Measurements from ENCODE around the gene OXLD1.

DNA sequence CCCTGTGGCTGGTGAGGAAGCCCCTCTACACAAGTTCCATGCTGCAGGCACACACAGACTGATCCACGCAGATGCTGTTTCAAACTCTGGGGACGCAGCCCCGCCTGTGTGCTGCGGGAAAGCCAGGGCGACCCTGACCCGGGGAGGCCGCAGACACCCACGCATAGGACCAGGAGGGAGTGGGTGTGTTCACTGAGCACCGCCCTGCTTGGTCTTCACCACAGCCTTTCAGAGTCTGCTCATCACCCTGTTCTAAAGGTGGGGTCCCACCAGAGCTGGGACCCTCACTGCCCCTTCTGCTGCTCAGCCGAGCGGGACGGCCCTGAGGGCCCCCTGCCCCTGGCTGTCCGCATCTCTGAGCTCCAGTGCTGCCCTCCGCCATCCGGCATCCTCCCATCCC, 21.9 kb downstream of the OXLD1 start:
- TF ChIP-seq POLR2AphosphoS5 (IDR thresholded peaks at IDR 0.05; ENCODE audit: insufficient read depth in 1 of 2, low read depth in 1 of 2) (no peak), POLR2A (IDR thresholded peaks at IDR 0.05) (no peak)
